Transverse colon (tissue), 4 donors: ENCODE measurements around the gene TEX55. TPM values are rescaled to one million over a fixed set of nuclear protein-coding genes. Genes with fewer than 3 reads are reported as not detected.
"Not testable (repeated sequence)": the region's sequence is repeated elsewhere in the genome, so short reads cannot be mapped to it uniquely, and the experiment has no call there.

Experiments
- DNase-seq: peaks from one replicate; pipeline ENCODE4 v3.0.0-alpha.2; 2019
- H3K27ac ChIP-seq, 4 donors: fragments of 200-600 bp; sonication (generic); 2 replicates each; pipeline ENCODE4 v1.5.1; 2016 to 2018; ENCODE audit warnings: inconsistent platforms in 4 of 4
- H3K27me3 ChIP-seq: fragments of 200-600 bp; sonication (generic); 2 replicates; pipeline ENCODE4 v1.5.1; 2017; ENCODE audit warnings: inconsistent platforms
- H3K36me3 ChIP-seq, 4 donors: fragments of 200-600 bp; sonication (generic); 2 replicates each; pipeline ENCODE4 v1.5.1; 2017 to 2019; ENCODE audit warnings: inconsistent platforms in 4 of 4
- H3K4me1 ChIP-seq, 4 donors: fragments of 200-600 bp; sonication (generic); 2 replicates each; pipeline ENCODE4 v1.5.1; 2017 to 2020; ENCODE audit warnings: inconsistent platforms in 4 of 4
- H3K4me3 ChIP-seq, 4 donors: fragments of 200-600 bp; sonication (generic); 1 replicate in 1 of 4; 2 replicates in 3 of 4; pipeline versions ENCODE4 v1.5.1 to v1.6.1; 2017 to 2019; ENCODE audit warnings: inconsistent platforms in 4 of 4
- H3K9me3 ChIP-seq, 2 donors: fragments of 200-600 bp; sonication (generic); 2 replicates each; pipeline ENCODE4 v1.5.1; 2017 to 2019; ENCODE audit warnings: inconsistent platforms in 2 of 2
- CTCF ChIP-seq, 5 experiments: fragments of 200-600 bp in 3 of 5; fragments of 450-650 bp in 2 of 5; sonication (generic) in 3 of 5; IDR thresholded peaks; 1 replicate in 2 of 5; 2 replicates in 3 of 5; pipeline ENCODE4 v1.5.1; 2016 to 2017; ENCODE audit warnings: antibody characterized with exemption in 5 of 5, inconsistent platforms in 3 of 5, mild to moderate bottlenecking in 2 of 5, moderate library complexity in 1 of 5
- EP300 ChIP-seq: sonication (generic); formaldehyde crosslinking; IDR thresholded peaks from one replicate; pipeline ENCODE4 v1.6.1; 2017; ENCODE audit warnings: antibody characterized with exemption, low read depth
- POLR2A ChIP-seq: fragments of 450-650 bp; IDR thresholded peaks from one replicate; pipeline ENCODE4 v1.6.1; 2016; ENCODE audit warnings: antibody characterized with exemption, mild to moderate bottlenecking, moderate library complexity
- POLR2AphosphoS5 ChIP-seq, 3 donors: sonication (generic); formaldehyde crosslinking; IDR thresholded peaks; one replicate each; pipeline ENCODE4 v1.6.1; 2016; ENCODE audit warnings: antibody characterized with exemption in 3 of 3
- WGBS, 2 donors: methylation state at CpG; one replicate each; pipeline ENCODE4 v1.1.5; 2018; ENCODE audit warnings: low coverage in 1 of 2; 5-methylcytosine and 5-hydroxymethylcytosine counted together
- in situ Hi-C, 4 donors: fragments of 200-750 bp; cut with MboI; loops; one replicate each; pipeline versions ENCODE4 v1.15.0 to v1.15.1; 2017; ENCODE audit warnings: low sequenced_read_pairs in 3 of 4, low pct_ligation_motif_present in 1 of 4, low pct_unique_long_range_greater_than_20kb in 1 of 4
- intact Hi-C: fragments of 100-400 bp; cut with DNase I; formaldehyde crosslinking; loops from one replicate; pipeline ENCODE4 v1.15.1; 2023; ENCODE audit warnings: low total_unique reads
- total RNA-seq, 4 donors: library from RNA; depleted of rRNA; stranded (reverse); fragments of >200 nt; gene quantifications; one replicate each; pipeline ENCODE4 v1.1.0, GENCODE V29; 2016

The TEX55 gene
- total RNA-seq, 4 donors from 2014 or later: not detected

DNA sequence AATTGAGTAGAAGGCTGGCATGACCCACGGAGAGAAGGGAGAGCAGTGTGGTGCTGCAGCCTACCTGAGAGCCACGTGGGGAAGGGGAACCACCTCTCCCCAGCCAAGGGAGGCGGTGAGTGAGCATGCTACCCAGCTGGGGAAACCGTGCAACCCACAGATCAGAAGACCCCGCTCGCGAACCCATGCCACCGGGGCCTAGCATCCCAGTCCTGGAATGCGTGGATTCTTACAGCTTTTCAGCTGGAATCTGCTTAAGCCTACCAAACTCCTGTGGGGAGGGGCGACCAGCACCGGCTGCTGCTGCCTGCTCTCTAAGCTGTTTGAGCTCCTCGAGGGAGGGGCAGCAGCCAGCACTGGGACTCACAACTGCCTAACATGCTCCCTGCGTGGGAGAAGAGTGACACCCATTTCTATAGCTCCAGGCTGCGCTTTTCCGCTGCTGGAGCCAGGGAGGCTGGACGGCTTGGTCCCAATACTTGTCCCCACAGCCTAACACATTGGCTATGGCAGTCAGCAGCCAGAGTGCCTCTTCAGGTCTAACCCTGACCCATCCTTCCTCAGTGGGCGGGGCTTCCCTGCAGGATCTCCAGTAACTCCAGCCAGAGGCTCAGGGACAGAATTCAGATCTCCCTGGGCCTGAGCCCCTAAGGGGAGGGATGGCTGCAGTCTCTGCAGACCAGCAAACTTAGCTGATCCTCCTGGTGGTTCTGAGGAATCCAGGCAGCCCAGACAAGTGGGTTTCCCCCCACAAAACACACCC lies 20.0 kb upstream of the TEX55 start:
- in situ Hi-C loops (no loop called here), intact Hi-C loops (no loop called here)
- H3K9me3 ChIP-seq: no peaks in the 10 kb centered on the region
- no peak overlapping the region for H3K27ac ChIP-seq
- no peaks in the 10 kb centered on the region for H3K4me1 ChIP-seq
- 74% methylated on average over 17 of the region's 17 CpGs; no CpG with 5 or more reads in 1 of the 2 donors for WGBS, 2 donors
- no peak for TF ChIP-seq CTCF (IDR thresholded peaks at IDR 0.05)
- H3K36me3 ChIP-seq: no peaks in the 10 kb centered on the region
- H3K4me3 ChIP-seq: no peak overlapping the region
- no peaks in the 10 kb centered on the region for H3K27me3 ChIP-seq
- DNase-seq: no peak

- DNase-seq, H3K36me3 ChIP-seq, H3K27me3 ChIP-seq, H3K4me1 ChIP-seq, H3K9me3 ChIP-seq, H3K27ac ChIP-seq, intact Hi-C loops, in situ Hi-C loops, H3K4me3 ChIP-seq: not testable (repeated sequence)
- 53% methylated on average over 6 of the region's 7 CpGs; no CpG with 5 or more reads in 1 of the 2 donors for WGBS, 2 donors
Measured at GRCh38 chr3:119130291-119130690, 15.7 kb upstream of the TEX55 start.

GRCh38 chr3:119132291-119132690 lies 13.7 kb upstream of the TEX55 start:
- H3K9me3 ChIP-seq, H3K27me3 ChIP-seq, H3K4me3 ChIP-seq, intact Hi-C loops, DNase-seq, in situ Hi-C loops, H3K36me3 ChIP-seq, H3K27ac ChIP-seq, H3K4me1 ChIP-seq: not testable (repeated sequence)
- WGBS, 2 donors: 80 to 95% methylated on average over 2 to 4 of the region's 4 CpGs

DNA sequence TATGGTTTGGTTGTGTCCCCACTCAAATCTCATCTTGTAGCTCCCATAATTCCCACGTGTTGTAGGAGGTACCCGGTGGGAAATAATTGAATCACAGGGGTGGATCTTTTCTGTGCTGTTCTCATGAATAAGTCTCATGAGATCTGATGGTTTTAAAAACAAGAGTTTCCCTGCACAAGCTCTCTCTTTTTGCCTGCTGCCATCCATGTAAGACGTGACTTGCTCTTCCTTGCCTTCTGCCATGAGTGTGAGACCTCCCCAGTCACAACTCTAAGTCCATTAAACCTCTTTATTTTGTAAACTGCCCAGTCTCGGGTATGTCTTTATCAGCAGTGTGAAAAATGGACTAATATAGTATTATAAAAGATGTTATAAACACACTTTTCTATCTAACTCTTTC lies 6.6 kb upstream of the TEX55 start:
- H3K9me3 ChIP-seq, H3K4me1 ChIP-seq, H3K36me3 ChIP-seq, in situ Hi-C loops, H3K27ac ChIP-seq, H3K4me3 ChIP-seq, DNase-seq, H3K27me3 ChIP-seq, intact Hi-C loops: not testable (repeated sequence)
- WGBS, 2 donors: 61 to 67% methylated on average over 1 to 4 of the region's 4 CpGs

DNA sequence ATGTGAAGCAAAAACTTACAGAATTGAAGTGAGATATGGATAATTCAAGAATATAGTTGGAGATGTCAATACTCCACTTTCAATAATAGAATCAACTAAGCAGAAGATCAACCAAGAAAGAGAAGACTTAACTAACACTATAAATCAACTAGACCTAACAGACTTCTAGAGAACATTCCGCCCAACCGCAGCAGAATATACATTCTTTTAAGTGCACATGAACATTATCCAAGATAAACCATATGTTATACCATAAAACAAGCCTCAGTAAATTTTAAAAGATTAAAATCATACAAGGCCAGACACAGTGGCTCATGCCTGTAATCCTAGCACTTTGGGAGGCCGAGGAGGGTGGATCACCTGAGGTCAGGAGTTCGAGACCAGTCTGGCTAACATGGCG lies 5.5 kb upstream of the TEX55 start:
- in situ Hi-C loops: no loop called here
- H3K36me3 ChIP-seq: no peaks in the 10 kb centered on the region
- TF ChIP-seq POLR2AphosphoS5 (IDR thresholded peaks at IDR 0.05) (no peak), POLR2A (no peak), EP300 (no peak), CTCF (IDR thresholded peaks at IDR 0.05) (no peak)
- no peak for DNase-seq
- intact Hi-C loops: no loop called here
- H3K9me3 ChIP-seq: no peaks in the 10 kb centered on the region
- no peaks in the 10 kb centered on the region for H3K4me1 ChIP-seq
- H3K27ac ChIP-seq: no peak overlapping the region
- H3K27me3 ChIP-seq: no peaks in the 10 kb centered on the region
- H3K4me3 ChIP-seq: no peak overlapping the region
- 81 to 89% methylated on average over 5 of the region's 5 CpGs for WGBS, 2 donors

- TF ChIP-seq EP300: no peak
- intact Hi-C loops: no loop called here
- Histone ChIP-seq H3K9me3 (no peaks in the 10 kb centered on the region), H3K4me1 (no peaks in the 10 kb centered on the region), H3K4me3 (no peak overlapping the region), H3K27ac (no peak overlapping the region), H3K27me3 (no peaks in the 10 kb centered on the region), H3K36me3 (no peaks in the 10 kb centered on the region)
- DNase-seq: no peak
- in situ Hi-C loops: no loop called here
Measured at GRCh38 chr3:119145128-119145499, 851 bp upstream of the TEX55 start.
